Trophoblast cell (in vitro differentiated cells and primary cell): ENCODE measurements around the gene FALEC.
A peak's percentile ranks its signal among the peaks of the same experiment; 100 is the strongest.

ENCODE experiments used
- DNase-seq, 2 donors: peaks; one replicate each; pipeline ENCODE4 v3.0.0-alpha.2; 2016
- H2AFZ ChIP-seq: 2 replicates; pipeline ENCODE4 v1.6.1; 2013; ENCODE audit warnings: low read length, moderate library complexity, mild to moderate bottlenecking; ENCODE audit not compliant: insufficient read depth, poor library complexity
- H2AK5ac ChIP-seq: 2 replicates; pipeline ENCODE4 v1.6.1; 2013; ENCODE audit warnings: mild to moderate bottlenecking, low read length
- H2BK120ac ChIP-seq: 2 replicates; pipeline ENCODE4 v1.6.1; 2013; ENCODE audit warnings: low read length, mild to moderate bottlenecking, moderate library complexity; ENCODE audit not compliant: insufficient read depth, poor library complexity
- H2BK12ac ChIP-seq: 2 replicates; pipeline ENCODE4 v1.6.1; 2013; ENCODE audit warnings: mild to moderate bottlenecking, low read length, moderate library complexity
- H2BK5ac ChIP-seq: 2 replicates; pipeline ENCODE4 v1.6.1; 2013; ENCODE audit warnings: low read length, low read depth, moderate library complexity, mild to moderate bottlenecking; ENCODE audit not compliant: poor library complexity
- H3K14ac ChIP-seq: 2 replicates; pipeline ENCODE4 v1.6.1; 2013; ENCODE audit warnings: mild to moderate bottlenecking, low read length
- H3K18ac ChIP-seq: 2 replicates; pipeline ENCODE4 v1.6.1; 2013; ENCODE audit warnings: mild to moderate bottlenecking, low read length
- H3K23ac ChIP-seq: 2 replicates; pipeline ENCODE4 v1.6.1; 2013; ENCODE audit warnings: low read length
- H3K27ac ChIP-seq: 2 replicates; pipeline ENCODE4 v1.5.1; 2013; ENCODE audit warnings: low read depth, mild to moderate bottlenecking, inconsistent platforms, low read length, moderate library complexity
- H3K27me3 ChIP-seq: 2 replicates; pipeline ENCODE4 v1.6.1; 2013; ENCODE audit warnings: inconsistent platforms, mild to moderate bottlenecking, low read length, moderate library complexity; ENCODE audit not compliant: insufficient read depth
- H3K36me3 ChIP-seq, 2 experiments: 1 replicate in 1 of 2; 2 replicates in 1 of 2; pipeline ENCODE4 v1.6.1; 2013; ENCODE audit warnings: low read length in 2 of 2, mild to moderate bottlenecking in 2 of 2, moderate library complexity in 1 of 2; ENCODE audit not compliant: insufficient read depth in 2 of 2, control insufficient read depth in 1 of 2
- H3K4ac ChIP-seq: 2 replicates; pipeline ENCODE4 v1.6.1; 2013; ENCODE audit warnings: low read depth, mild to moderate bottlenecking, low read length, moderate library complexity
- H3K4me1 ChIP-seq, 2 experiments: 1 replicate in 1 of 2; 2 replicates in 1 of 2; pipeline ENCODE4 v1.6.1; 2013; ENCODE audit warnings: low read length in 2 of 2, mild to moderate bottlenecking in 2 of 2, moderate library complexity in 1 of 2; ENCODE audit not compliant: insufficient read depth in 2 of 2, control insufficient read depth in 1 of 2
- H3K4me2 ChIP-seq: 2 replicates; pipeline ENCODE4 v1.6.1; 2013; ENCODE audit warnings: inconsistent platforms, mild to moderate bottlenecking, low read length, moderate library complexity
- H3K4me3 ChIP-seq: 2 replicates; pipeline ENCODE4 v1.5.1; 2013; ENCODE audit warnings: mild to moderate bottlenecking, low read depth, low read length, inconsistent platforms
- H3K79me1 ChIP-seq: one replicate; pipeline ENCODE4 v1.6.1; 2013; ENCODE audit warnings: low read length
- H3K79me2 ChIP-seq: 2 replicates; pipeline ENCODE4 v1.6.1; 2013; ENCODE audit warnings: low read length, mild to moderate bottlenecking; ENCODE audit not compliant: control insufficient read depth, insufficient read depth, poor library complexity
- H3K9ac ChIP-seq: 2 replicates; pipeline ENCODE4 v1.6.1; 2013; ENCODE audit warnings: mild to moderate bottlenecking, low read length
- H3K9me3 ChIP-seq: 2 replicates; pipeline ENCODE4 v1.6.1; 2013; ENCODE audit warnings: low read depth, mild to moderate bottlenecking, control low read depth, inconsistent platforms, low read length; ENCODE audit not compliant: insufficient read depth
- H4K12ac ChIP-seq: 2 replicates; pipeline ENCODE4 v1.6.1; 2013; ENCODE audit warnings: low read depth, mild to moderate bottlenecking, low read length, moderate library complexity
- H4K8ac ChIP-seq: 2 replicates; pipeline ENCODE4 v1.6.1; 2013; ENCODE audit warnings: low read depth, mild to moderate bottlenecking, low read length, moderate library complexity
- H4K91ac ChIP-seq: one replicate; pipeline ENCODE4 v1.6.1; 2013; ENCODE audit warnings: low read depth, mild to moderate bottlenecking, low read length, moderate library complexity
- WGBS: extraction: QIAGEN DNeasy Blood & Tissue Kit; methylation state at CpG from one replicate; pipeline ENCODE4 v1.1.7; 2013; ENCODE audit warnings: missing lambda C conversion rate; ENCODE audit not compliant: insufficient read length, insufficient coverage; ENCODE audit errors: extremely low coverage; 5-methylcytosine and 5-hydroxymethylcytosine counted together

The FALEC gene

DNA sequence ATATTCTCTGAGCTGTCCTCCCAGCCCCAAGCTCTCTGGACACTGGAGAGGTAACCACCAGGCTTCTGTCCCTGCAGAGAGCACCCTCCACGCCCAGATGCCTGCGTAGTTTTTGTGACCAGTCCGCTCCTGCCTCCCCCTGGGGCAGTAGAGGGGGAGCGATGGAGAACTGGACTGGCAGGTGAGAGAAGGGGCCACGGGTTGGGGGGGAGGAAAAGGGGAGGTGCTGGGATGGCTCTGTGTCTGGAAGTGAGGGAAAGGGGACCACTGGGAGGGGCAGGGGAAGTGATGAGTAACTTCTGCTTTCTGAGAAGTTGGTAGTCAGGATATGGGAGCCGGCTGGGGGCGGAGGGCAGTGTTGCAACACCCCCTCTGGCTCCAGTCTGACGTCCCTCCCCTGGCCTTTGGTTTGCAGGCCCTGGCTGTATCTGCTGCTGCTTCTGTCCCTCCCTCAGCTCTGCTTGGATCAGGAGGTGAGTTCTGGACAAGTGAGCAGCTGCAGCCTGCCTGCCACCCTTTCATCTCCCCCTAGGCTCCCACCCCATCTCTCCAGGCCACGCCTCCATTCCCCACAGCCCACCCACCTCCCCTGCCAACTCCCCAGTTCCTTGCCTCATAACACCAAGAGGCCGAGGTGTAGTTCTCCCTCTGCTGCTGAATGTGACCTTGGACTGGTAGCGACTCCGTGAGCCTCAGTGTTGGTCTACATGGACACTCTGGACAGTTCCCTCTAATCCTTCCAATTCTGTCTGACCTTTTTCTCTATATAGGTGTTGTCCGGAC lies 36.8 kb downstream of the FALEC start:
- H2BK12ac ChIP-seq = peak overlapping the region; percentile 35
- peak overlapping the region; percentile 34 for H3K18ac ChIP-seq
- no peak overlapping the region for H3K9ac ChIP-seq
- H2AK5ac ChIP-seq = peak overlapping the region; percentile 87
- H3K9me3 ChIP-seq = peaks cover 3% of the 10 kb centered on the region
- DNase-seq = peak; percentile 90 to 97
- H3K79me2 ChIP-seq = peaks cover 7% of the 10 kb centered on the region
- H2AFZ ChIP-seq = no peak overlapping the region
- H3K4me3 ChIP-seq = no peak overlapping the region
- peak overlapping the region; percentile 76 for H4K91ac ChIP-seq
- peaks cover 17% of the 10 kb centered on the region in 2 experiments for H3K36me3 ChIP-seq
- H3K14ac ChIP-seq = peak overlapping the region; percentile 51
- WGBS = no CpG with 5 or more reads among the region's 13 CpGs
- H3K23ac ChIP-seq = no peak overlapping the region
- peak overlapping the region; percentile 28 for H3K4me2 ChIP-seq
- H3K79me1 ChIP-seq = peaks cover 32% of the 10 kb centered on the region
- H2BK5ac ChIP-seq = peak overlapping the region; percentile 58
- no peak overlapping the region for H4K12ac ChIP-seq
- peaks cover 34 to 40% of the 10 kb centered on the region in 2 experiments for H3K4me1 ChIP-seq
- no peaks in the 10 kb centered on the region for H3K27me3 ChIP-seq
- peak overlapping the region; percentile 48 for H4K8ac ChIP-seq
- no peak overlapping the region for H3K4ac ChIP-seq
- H3K27ac ChIP-seq = peak overlapping the region; percentile 91
- H2BK120ac ChIP-seq = peak overlapping the region; percentile 64

DNA sequence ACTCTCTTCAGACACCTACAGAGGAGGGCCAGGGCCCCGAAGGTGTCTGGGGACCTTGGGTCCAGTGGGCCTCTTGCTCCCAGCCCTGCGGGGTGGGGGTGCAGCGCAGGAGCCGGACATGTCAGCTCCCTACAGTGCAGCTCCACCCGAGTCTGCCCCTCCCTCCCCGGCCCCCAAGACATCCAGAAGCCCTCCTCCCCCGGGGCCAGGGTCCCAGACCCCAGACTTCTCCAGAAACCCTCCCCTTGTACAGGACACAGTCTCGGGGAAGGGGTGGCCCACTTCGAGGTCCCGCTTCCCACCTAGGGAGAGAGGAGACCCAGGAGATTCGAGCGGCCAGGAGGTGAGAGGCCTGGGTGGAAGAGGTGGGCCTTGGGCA lies 37.3 kb downstream of the FALEC start:
- no peak overlapping the region for H2AFZ ChIP-seq
- peak overlapping the region; percentile 20 for H2BK12ac ChIP-seq
- peak overlapping the region; percentile 10 for H3K14ac ChIP-seq
- H4K12ac ChIP-seq = no peak overlapping the region
- H3K18ac ChIP-seq = peak overlapping the region; percentile 26
- H3K9ac ChIP-seq = no peak overlapping the region
- peaks cover 34 to 40% of the 10 kb centered on the region in 2 experiments for H3K4me1 ChIP-seq
- H4K8ac ChIP-seq = peak overlapping the region; percentile 10
- H3K9me3 ChIP-seq = peaks cover 3% of the 10 kb centered on the region
- H3K4ac ChIP-seq = no peak overlapping the region
- H2BK5ac ChIP-seq = peak overlapping the region; percentile 58
- H3K23ac ChIP-seq = no peak overlapping the region
- H3K79me1 ChIP-seq = peaks cover 32% of the 10 kb centered on the region
- H3K79me2 ChIP-seq = peaks cover 7% of the 10 kb centered on the region
- no peaks in the 10 kb centered on the region for H3K27me3 ChIP-seq
- H2BK120ac ChIP-seq = peak overlapping the region; percentile 4
- H3K4me3 ChIP-seq = no peak overlapping the region
- DNase-seq = no peak
- peak overlapping the region; percentile 64 for H3K27ac ChIP-seq
- WGBS = no CpG with 5 or more reads among the region's 12 CpGs
- peak overlapping the region; percentile 1 for H2AK5ac ChIP-seq
- peaks cover 22 to 23% of the 10 kb centered on the region in 2 experiments for H3K36me3 ChIP-seq
- peak overlapping the region; percentile 76 for H4K91ac ChIP-seq
- H3K4me2 ChIP-seq = no peak overlapping the region

DNA sequence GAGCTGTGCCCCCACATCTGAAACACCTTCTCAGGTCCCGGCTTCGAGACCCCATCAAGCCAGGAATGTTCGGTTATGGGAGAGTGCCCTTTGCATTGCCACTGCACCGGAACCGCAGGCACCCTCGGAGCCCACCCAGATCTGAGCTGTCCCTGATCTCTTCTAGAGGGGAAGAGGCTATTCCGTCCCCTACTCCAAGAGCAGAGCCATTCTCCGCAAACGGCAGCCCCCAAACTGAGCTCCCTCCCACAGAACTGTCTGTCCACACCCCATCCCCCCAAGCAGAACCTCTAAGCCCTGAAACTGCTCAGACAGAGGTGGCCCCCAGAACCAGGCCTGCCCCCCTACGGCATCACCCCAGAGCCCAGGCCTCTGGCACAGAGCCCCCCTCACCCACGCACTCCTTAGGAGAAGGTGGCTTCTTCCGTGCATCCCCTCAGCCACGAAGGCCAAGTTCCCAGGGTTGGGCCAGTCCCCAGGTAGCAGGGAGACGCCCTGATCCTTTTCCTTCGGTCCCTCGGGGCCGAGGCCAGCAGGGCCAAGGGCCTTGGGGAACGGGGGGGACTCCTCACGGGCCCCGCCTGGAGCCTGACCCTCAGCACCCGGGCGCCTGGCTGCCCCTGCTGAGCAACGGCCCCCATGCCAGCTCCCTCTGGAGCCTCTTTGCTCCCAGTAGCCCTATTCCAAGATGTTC lies 38.0 kb downstream of the FALEC start:
- Histone ChIP-seq H2BK120ac (no peak overlapping the region), H4K8ac (peak overlapping the region; percentile 10), H3K23ac (no peak overlapping the region), H3K18ac (peak overlapping the region; percentile 26), H3K4me3 (no peak overlapping the region), H3K27me3 (no peaks in the 10 kb centered on the region), H3K9me3 (peaks cover 3% of the 10 kb centered on the region), H3K4me1 (peaks cover 35 to 42% of the 10 kb centered on the region in 2 experiments), H3K9ac (no peak overlapping the region), H4K91ac (peak overlapping the region; percentile 76), H2BK5ac (peak overlapping the region; percentile 58), H3K4ac (peak overlapping the region; percentile 30), H2AK5ac (peak overlapping the region; percentile 18), H3K79me2 (peaks cover 7% of the 10 kb centered on the region), H3K14ac (peak overlapping the region; percentile 10), H3K79me1 (peaks cover 31% of the 10 kb centered on the region), H2AFZ (no peak overlapping the region), H3K4me2 (no peak overlapping the region), H2BK12ac (peak overlapping the region; percentile 4), H3K36me3 (peaks cover 22 to 27% of the 10 kb centered on the region in 2 experiments), H4K12ac (no peak overlapping the region), H3K27ac (peak overlapping the region; percentile 64)
- DNase-seq = no peak
- no CpG with 5 or more reads among the region's 23 CpGs for WGBS

DNA sequence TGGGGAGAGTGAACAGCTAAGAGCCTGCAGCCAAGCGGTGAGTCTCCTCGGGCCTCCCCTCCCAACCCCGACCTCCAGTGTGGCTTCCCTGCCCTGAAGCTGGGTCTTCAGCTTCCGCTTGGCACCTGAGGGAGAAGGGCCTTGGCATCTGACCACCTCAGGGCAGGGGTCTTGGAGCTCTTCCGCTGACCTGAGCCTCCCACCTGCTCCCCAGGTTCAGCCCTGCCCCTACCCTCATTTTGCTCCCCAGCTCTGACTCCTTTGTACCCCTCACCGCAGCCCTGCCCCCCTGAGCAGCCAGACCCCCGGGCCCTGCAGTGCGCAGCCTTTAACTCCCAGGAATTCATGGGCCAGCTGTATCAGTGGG lies 38.5 kb downstream of the FALEC start:
- Histone ChIP-seq H4K8ac (no peak overlapping the region), H3K18ac (no peak overlapping the region), H2BK12ac (no peak overlapping the region), H3K23ac (no peak overlapping the region), H3K79me2 (peaks cover 3% of the 10 kb centered on the region), H2BK5ac (no peak overlapping the region), H2AFZ (no peak overlapping the region), H3K27me3 (no peaks in the 10 kb centered on the region), H3K36me3 (peaks cover 25 to 27% of the 10 kb centered on the region in 2 experiments), H4K91ac (no peak overlapping the region), H2BK120ac (no peak overlapping the region), H3K4ac (no peak overlapping the region), H3K4me3 (no peak overlapping the region), H3K27ac (no peak overlapping the region), H3K4me2 (no peak overlapping the region), H3K9ac (no peak overlapping the region), H2AK5ac (no peak overlapping the region), H3K79me1 (peaks cover 28% of the 10 kb centered on the region), H4K12ac (no peak overlapping the region), H3K14ac (no peak overlapping the region), H3K4me1 (peaks cover 40 to 47% of the 10 kb centered on the region in 2 experiments), H3K9me3 (peaks cover 3% of the 10 kb centered on the region)
- WGBS = no CpG with 5 or more reads among the region's 8 CpGs
- DNase-seq = no peak
